Measurements from ENCODE around the gene AREG.
A peak's percentile ranks its signal among the peaks of the same experiment; 100 is the strongest.

Gene AREG

GRCh38 chr4:74433043-74433442 is 11.9 kb upstream of the AREG start:
- no peak for DNase-seq (ENCODE audit: low spot score)

DNA sequence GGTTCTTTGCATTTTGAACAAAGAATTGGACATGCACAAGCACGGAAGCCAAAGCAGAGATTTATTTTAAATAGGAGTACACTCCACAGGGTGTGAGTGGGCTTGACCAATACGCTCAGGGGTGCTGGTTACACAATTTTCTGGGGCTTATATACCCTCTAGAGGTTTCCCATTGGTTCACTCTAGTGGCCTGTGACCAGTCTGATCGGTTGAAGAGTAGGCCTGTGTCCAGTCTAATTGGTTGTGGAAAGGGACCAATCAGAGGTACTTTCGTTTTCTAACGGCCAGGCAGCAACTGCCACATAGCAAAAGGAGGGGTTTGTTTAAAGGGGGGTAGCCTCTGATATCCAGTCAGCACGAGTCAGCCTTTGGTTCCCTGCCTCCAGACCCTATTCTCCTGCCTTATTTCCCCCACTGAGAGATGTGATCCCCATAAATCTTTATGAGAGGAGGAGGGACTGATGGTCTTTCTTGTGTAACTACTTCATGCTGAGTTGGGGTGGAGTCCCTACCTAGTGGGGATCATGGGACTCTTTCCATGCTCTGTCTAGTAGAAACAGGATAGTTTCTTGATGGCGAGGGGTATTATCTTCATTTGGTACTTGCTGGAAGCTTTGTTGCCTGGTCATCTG is 11.3 kb upstream of the AREG start:
- no peak for DNase-seq (ENCODE audit: low spot score)

GRCh38 chr4:74435296-74435695 is 9.6 kb upstream of the AREG start:
- no peak for DNase-seq (ENCODE audit: low spot score)

GRCh38 chr4:74437866-74438265 is 7.1 kb upstream of the AREG start:
- DNase-seq (ENCODE audit: low spot score) = no peak

DNA sequence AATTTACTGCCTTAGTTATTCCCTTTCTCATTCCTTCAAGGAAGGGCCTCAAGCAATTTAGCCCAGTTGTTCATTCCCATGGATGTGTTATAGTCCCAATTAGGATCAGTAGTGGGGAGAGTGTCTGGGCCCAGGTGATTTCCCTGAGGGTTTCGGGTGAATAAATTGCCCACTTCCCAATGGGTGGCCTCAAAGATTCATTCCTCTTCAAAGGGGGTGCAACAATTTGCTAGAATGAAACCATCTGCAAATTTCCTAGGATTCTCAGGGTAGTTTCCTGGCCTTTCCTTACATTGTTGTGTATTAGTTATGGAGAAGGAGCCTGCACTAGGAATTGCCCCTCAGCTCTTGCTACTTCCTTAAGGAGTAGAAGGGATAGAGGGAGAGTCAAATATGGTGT is 6.3 kb upstream of the AREG start:
- no peak for DNase-seq (ENCODE audit: low spot score)

DNA sequence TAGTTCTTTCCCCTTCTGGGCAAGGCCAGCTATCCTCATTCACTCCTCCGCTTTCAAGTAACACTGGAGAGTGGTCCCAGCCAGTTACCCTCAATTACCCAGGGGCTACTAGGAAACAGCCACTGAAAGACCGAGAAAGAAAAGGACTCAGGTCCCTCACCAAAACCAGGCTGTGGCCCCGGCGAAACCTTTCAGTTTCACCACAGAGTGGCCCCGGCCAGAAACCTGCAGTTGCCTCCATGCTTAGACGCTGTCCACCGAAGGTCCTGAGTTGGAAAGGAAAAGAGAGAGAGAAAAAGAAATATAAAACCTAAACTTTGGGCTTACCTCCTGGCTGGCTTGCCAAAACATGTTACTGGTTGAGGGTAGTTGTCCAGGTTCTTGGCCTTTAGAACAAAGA is 5.0 kb upstream of the AREG start:
- no peak for DNase-seq (ENCODE audit: low spot score)

DNA sequence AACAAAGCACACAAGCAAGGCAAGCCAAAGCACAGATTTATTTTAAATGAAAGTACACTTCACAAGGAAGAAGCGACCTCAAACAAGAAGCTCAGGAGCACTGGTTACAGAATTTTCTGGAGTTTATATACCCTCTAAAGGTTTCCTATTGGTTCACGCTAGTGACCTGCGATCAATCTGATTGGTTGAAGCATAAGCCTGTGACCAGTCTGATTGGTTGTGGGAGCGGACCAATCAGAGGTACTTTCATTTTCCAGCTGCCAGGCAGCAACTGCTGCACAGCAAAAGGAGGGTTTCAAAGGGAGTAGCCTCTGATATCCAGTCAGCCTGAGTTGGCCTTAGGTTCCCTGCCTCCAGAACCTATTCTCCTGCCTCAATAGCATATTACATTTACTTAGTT is 4.6 kb upstream of the AREG start:
- no peak for DNase-seq (ENCODE audit: low spot score)

- DNase-seq (ENCODE audit: low spot score) = no peak
Measured at GRCh38 chr4:74441744-74442143, 3.2 kb upstream of the AREG start.

GRCh38 chr4:74446193-74446868 is 1.4 kb downstream of the AREG start:
- peak; percentile 51 for DNase-seq (ENCODE audit: low spot score)

- DNase-seq (ENCODE audit: low spot score) = no peak
Measured at GRCh38 chr4:74446896-74447295, 2.0 kb downstream of the AREG start.

- DNase-seq (ENCODE audit: low spot score) = no peak
Measured at GRCh38 chr4:74447636-74448233, 2.8 kb downstream of the AREG start.

- peak; percentile 53 for DNase-seq (ENCODE audit: low spot score)
Measured at GRCh38 chr4:74449571-74450297, 4.8 kb downstream of the AREG start.

- DNase-seq (ENCODE audit: low spot score) = no peak
Measured at GRCh38 chr4:74450298-74450683, 5.4 kb downstream of the AREG start.

DNA sequence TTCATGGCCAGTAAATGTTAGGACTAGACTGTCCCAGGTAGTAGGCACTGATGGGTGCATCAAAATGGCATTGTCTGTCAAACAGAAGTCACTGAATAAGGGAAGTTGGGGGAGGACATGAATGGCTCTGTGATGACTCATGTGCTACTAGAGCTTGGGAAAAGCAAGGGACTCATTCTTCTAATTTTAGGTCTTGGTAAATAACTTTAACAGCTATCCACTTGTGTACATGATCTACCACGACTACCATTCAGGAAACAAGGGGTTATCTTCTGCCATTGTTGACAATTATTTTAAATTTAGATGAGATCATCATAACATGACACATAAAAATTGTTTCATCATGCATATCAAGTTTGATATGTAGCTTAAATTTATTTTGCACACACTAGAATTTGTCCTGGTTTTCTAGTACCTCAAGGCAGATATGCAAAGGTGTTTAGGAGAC is 6.3 kb downstream of the AREG start:
- peak; percentile 63 for DNase-seq (ENCODE audit: low spot score)

DNA sequence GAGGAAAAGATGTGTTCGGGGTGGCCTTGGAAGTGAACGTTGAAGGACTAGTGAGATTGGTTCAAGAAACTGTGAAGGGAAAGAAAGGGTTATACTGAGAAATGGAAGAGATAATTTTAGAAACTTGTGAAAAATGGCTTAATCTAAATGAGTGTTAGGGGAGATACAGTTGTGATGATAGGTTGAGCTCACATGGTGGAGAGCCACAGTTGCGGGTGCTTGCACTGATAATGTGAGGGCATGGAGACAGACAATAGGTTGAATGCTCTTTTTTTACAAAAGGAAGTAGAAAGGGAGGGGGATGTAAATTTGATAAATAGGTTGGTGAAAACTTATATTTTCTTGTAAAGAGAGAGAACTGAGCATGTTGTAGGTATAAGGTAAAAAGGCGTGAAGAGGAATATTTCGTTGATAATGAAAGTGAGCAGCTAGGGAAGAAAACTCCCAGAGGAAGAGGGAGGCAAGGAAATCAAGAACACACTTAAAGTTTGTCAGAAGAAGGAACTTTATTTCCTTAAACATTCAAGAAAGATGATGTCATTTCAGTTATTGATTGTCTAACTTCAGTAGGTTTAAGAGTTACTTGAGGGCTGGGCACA is 8.2 kb downstream of the AREG start:
- DNase-seq (ENCODE audit: low spot score) = no peak

DNA sequence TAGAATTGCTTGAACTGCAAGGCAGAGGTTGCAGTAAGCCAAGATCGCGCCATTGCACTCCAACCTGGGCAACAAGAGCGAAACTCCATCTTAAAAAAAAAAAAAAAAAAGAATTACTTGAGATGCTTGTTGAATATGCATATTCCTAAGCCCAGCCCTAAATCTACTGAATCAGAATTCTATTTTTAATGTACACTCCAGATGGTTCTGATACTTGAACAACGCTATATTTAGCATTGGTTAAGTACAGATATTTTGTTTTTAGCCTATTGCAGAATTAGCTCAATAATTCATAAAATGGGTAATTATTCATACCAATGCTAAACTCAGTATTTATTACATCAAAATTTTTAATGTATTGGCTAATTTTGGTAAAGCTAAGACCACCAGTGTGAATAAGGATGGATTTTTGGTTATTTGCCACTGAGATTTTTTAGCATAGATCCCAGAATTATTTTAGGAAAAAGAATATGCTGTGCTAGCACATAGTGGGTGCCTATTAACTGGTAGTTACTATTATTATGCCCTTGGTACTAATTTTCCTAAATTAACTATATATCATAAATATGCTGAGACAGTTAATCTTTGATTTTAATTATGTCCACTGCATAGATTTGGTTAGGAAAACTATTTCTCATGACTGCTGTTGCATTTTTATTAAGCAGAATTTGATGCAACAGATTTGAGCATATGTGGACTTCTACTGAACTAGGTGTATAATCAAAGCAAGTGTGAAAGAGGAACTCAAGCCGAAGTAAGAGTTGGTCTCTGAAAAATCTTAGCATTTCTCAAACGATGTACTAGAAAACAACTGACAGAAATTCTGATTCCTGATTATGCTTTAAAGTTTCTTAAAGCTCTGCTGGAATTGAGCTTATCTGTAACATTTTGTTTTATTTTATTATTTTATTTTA is 9.2 kb downstream of the AREG start:
- no peak for DNase-seq (ENCODE audit: low spot score)

GRCh38 chr4:74455361-74456055 is 10.6 kb downstream of the AREG start:
- no peak for DNase-seq (ENCODE audit: low spot score)

DNA sequence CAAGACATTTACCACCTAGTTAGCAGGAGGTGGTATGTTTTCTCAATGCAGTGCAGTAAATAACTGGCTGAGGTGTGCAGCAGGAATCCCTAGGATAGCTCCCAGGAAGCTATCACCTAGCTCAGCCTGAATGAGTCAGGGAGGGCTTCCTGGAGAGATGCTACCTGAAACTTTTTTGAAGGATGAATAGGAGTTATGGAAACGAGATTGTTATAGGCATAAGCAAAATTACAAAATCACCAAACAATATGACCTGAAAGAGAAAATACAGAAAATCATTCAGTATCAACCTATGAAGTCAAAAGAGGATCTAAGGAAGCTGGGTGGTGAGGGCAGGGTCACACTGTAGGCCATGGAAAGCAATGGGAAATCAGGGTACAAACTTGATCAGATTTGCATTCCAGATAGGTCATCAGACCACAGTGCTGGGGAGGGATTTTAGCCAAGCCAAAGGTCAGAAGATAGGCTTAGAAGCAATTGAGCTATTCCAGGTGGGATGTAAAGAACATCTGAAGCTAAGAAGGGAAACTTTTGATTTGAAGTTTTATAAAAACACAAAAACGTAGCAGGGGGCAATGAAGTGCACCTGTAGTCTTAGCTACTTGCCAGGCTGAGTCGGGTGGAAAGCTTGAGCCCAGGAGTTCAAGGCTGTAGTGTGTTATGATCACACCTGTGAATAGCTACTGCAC is 11.3 kb downstream of the AREG start:
- DNase-seq (ENCODE audit: low spot score) = peak; percentile 46

DNA sequence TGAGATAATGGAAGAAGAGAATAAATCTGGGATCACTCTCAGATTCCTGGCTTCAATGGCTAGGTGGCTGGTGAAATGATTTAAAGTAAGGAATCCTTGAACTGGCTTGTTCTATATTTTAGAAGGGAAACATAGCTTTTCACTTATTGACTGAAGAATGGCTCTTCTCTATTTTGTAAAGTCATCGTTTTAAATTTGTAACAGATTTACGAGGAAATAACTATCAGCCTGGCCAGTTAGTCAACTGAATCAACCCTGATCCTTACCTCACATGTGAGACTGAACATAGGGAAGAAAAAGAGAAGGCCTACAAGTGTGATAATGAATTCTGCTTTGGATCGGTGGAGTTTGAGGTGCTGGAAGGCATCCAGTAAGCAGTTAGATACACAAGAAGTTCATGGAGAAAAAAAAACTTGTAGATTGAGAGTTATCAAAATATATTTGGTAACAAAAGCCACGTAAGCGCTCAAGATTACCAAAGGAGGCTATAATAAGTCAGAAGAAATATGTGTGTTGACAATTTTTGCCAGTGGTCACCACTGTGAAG is 12.0 kb downstream of the AREG start:
- DNase-seq (ENCODE audit: low spot score) = no peak

DNA sequence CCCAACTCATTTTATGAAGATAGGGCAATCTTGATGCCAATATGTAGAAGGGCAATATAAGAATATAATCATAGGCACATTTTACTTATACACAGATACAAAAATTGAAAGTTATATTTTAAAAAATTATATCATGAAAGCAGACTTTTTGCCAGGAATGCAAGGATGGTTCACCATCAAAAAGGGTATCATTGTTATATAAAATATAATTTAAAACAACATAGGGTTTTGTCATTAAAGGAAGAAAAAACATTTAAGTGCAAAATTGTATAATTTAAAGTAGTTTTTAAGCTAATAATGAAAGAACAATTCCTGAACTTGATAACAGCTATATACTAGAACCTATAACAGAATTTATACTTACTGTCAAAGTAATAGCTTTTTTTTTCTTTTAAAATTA is 15.9 kb downstream of the AREG start:
- DNase-seq (ENCODE audit: low spot score) = no peak
